Common myeloid progenitor, CD34-positive (primary cell): Measurements from ENCODE around the gene THUMPD3.

ENCODE experiments used
- CTCF ChIA-PET: fragments of 350-600 bp; sonication (Branson Sonifier 250); formaldehyde crosslinking; loops from one replicate; lab custom pipeline; 2021; ENCODE audit warnings: antibody characterized with exemption; lab: Charles Lee
- POLR2A ChIA-PET: fragments of 350-600 bp; sonication (Branson Sonifier 250); formaldehyde crosslinking; loops from one replicate; lab custom pipeline; 2021; ENCODE audit warnings: antibody characterized with exemption; lab: Charles Lee
- DNase-seq, 3 donors: peaks; one replicate each; pipeline versions ENCODE4 v3.0.0 to v3.0.0-alpha.2; 2013
- H3K27ac ChIP-seq, 2 experiments: 1 replicate in 1 of 2; 2 replicates in 1 of 2; pipeline ENCODE4 v1.7.0; 2013; ENCODE audit warnings: inconsistent platforms in 2 of 2, low read length in 2 of 2, mild to moderate bottlenecking in 2 of 2, low read depth in 1 of 2, moderate library complexity in 1 of 2; ENCODE audit not compliant: severe bottlenecking in 2 of 2, insufficient read depth in 1 of 2, poor library complexity in 1 of 2
- H3K27me3 ChIP-seq, 5 experiments: replicated peaks in 2 of 5; 1 replicate in 3 of 5; 2 replicates in 2 of 5; pipeline versions ENCODE4 v1.6.1 to v1.7.0; 2013; ENCODE audit warnings: low read length in 4 of 5, mild to moderate bottlenecking in 2 of 5, moderate library complexity in 2 of 5, inconsistent platforms in 1 of 5; ENCODE audit not compliant: insufficient read depth in 5 of 5, control insufficient read depth in 4 of 5
- H3K36me3 ChIP-seq, 4 experiments: 1 replicate in 2 of 4; 2 replicates in 2 of 4; pipeline versions ENCODE4 v1.6.1 to v1.7.0; 2013; ENCODE audit warnings: low read length in 3 of 4, control low read depth in 1 of 4, mild to moderate bottlenecking in 1 of 4; ENCODE audit not compliant: control insufficient read depth in 4 of 4, insufficient read depth in 4 of 4
- H3K4me1 ChIP-seq, 4 experiments: 1 replicate in 3 of 4; 2 replicates in 1 of 4; pipeline versions ENCODE4 v1.6.1 to v1.7.1; 2013; ENCODE audit warnings: low read length in 3 of 4, mild to moderate bottlenecking in 3 of 4, control low read depth in 1 of 4, inconsistent platforms in 1 of 4, moderate library complexity in 1 of 4; ENCODE audit not compliant: control insufficient read depth in 4 of 4, insufficient read depth in 4 of 4; ENCODE audit errors: control extremely low read depth in 1 of 4
- H3K4me3 ChIP-seq, 7 experiments: 1 replicate in 4 of 7; 2 replicates in 3 of 7; pipeline versions ENCODE4 v1.5.1 to v1.7.0; 2013; ENCODE audit warnings: mild to moderate bottlenecking in 7 of 7, low read length in 6 of 7, moderate library complexity in 6 of 7, inconsistent platforms in 2 of 7, low read depth in 2 of 7, control low read depth in 1 of 7; ENCODE audit not compliant: insufficient read depth in 4 of 7, control insufficient read depth in 1 of 7; ENCODE audit errors: extremely low read depth in 1 of 7
- H3K9me3 ChIP-seq, 5 experiments: 1 replicate in 4 of 5; 2 replicates in 1 of 5; pipeline versions ENCODE4 v1.6.1 to v1.7.1; 2013; ENCODE audit warnings: low read length in 4 of 5, mild to moderate bottlenecking in 2 of 5, inconsistent platforms in 1 of 5, low read depth in 1 of 5, moderate library complexity in 1 of 5; ENCODE audit not compliant: control insufficient read depth in 4 of 5, insufficient read depth in 2 of 5; ENCODE audit errors: control extremely low read depth in 1 of 5
- WGBS: methylation state at CpG from one replicate; pipeline ENCODE4 v1.1.5; 2013; ENCODE audit not compliant: insufficient coverage; 5-methylcytosine and 5-hydroxymethylcytosine counted together

Gene THUMPD3

DNA sequence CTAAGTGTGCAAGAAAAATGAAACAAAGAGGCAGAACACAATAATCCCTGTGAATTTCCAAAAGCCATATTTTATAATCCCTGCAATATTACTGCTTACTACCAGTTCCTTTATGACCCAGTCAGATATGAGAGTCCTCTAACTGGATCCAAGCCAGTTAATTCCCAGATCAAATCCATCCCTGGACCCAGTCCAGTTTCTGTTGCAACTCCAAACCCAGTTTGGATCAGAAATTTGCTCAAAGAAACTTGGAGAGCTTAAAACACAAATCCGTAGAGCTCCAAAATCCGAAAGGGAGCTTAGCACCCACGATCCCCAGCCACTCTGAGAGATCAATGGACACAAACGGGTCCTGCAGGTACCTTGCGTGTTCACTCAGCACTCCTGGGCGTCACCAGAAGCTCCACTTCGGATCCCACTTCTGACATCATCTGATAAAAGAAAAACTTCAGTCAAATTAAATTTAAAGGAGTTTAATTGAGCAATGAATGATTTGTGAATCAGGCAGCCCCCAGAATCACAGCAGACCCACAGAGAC is 32.6 kb upstream of the THUMPD3 start:
- Histone ChIP-seq H3K27me3 (peaks cover 0 to 3% (median 0%) of the 10 kb centered on the region in 5 experiments), H3K9me3 (peaks cover 0 to 7% (median 0%) of the 10 kb centered on the region in 5 experiments), H3K27ac (no peak overlapping the region), H3K4me1 (no peaks in the 10 kb centered on the region), H3K4me3 (no peak overlapping the region), H3K36me3 (no peaks in the 10 kb centered on the region)
- CTCF ChIA-PET, result interaction anchor here (1.6 kb wide), 1 partner anchor 8 kb away, joined by 4 read pairs; no protein-coding TSS in a partner anchor
- POLR2A ChIA-PET, result no interaction called here
- 100% methylated on average over 6 of the region's 7 CpGs for WGBS
- no peak for DNase-seq

DNA sequence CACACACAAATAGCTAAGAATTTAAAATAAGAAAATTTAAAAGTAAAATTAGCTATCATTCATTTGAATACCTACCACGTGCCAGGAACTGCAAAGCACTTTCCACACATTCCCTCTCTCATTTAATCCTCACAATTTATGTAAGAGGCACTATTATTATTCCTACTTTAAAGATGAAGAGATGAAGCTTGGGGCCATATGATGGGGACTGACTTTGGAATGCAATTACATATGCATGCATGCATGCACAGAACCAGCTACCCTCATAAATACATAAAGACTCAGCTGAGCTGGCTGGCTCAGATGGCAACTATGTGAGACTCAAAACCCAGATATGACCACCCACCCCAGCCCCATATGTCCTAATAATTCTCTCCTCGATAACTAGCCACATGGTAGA is 31.7 kb upstream of the THUMPD3 start:
- Histone ChIP-seq H3K27ac (no peak overlapping the region), H3K4me1 (no peaks in the 10 kb centered on the region), H3K9me3 (peaks cover 0 to 7% (median 0%) of the 10 kb centered on the region in 5 experiments), H3K27me3 (peaks cover 0 to 3% (median 0%) of the 10 kb centered on the region in 5 experiments), H3K4me3 (no peak overlapping the region), H3K36me3 (no peaks in the 10 kb centered on the region)
- no peak for DNase-seq
- POLR2A ChIA-PET, result no interaction called here
- 100% methylated on average over 1 of the region's 2 CpGs for WGBS
- CTCF ChIA-PET, result interaction anchor here (0.8 to 1.6 kb wide), 2 partner anchors 9 to 13 kb away, joined by 3 to 4 read pairs; no protein-coding TSS in a partner anchor

DNA sequence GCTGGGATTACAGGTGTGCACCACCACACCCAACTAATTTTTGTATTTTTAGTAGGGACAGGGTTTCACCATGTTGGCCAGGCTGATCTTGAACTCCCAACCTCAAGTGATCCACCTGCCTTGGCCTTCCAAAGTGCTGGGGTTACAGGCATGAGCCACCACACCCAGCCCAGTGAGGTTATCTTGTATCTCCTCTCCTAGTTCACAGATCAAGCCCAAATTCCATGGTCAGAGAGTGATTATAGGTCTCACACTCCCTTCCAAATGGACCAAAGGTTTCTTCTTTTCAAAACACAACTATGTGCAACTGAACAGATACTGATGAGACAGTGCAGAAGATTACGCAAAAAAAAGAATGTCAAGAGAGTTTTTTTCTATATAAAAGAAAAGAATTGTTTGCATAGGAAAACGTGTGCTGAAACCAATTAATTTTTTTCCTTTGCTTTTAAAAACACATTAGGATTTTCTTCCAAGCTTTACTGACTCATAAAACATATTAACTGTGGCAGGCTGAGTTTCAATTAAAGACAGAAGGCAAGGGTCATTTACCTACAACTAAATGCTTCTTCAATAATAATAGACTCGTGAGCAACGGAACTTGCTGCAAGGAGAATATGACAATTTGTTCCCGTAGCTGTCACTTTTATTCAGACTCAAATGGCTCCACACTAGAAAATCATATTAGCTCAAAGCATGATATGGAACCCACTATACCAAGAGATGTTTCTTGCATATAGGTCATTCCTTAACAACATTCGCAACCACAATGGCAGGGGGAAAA is 30.4 kb upstream of the THUMPD3 start:
- POLR2A ChIA-PET, result no interaction called here
- 100% methylated on average over 2 of the region's 6 CpGs for whole genome bisulfite sequencing

DNA sequence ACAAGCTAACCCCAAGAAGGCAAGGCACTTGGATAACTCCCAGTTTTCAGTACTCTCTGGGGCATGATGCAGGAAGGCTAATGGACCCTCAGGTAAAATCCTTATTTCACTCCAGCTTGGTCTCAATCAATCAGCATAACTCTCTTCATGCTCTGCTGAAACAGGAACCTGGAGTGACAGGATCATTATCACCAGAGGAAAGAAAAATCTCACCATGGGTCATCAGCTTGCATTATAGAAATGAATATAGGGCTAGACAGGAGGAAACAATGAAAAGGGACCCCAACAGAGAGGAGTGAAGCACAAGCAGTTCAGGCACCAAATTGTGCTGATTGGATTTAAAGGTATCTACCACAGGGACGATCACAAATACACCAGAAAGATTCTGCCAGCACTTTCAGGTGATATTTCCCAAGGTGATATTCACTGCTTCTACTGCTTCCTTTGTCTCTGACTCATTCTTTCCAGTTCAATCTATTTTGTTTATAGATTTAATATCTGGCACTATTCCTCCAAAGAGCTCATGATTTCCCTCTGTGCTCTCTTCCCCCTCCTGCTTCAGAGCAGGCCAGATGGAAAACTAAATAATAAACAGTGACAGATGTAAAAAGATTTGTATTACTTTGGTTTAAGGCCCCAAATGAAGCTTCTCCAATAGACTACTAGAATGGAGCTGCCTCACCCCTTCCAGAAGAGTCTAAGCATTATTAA is 22.9 kb upstream of the THUMPD3 start:
- H3K27ac ChIP-seq, result no peak overlapping the region
- ChIA-PET CTCF (no interaction called here), POLR2A (no interaction called here)
- peaks cover 0 to 3% (median 0%) of the 10 kb centered on the region in 5 experiments for H3K27me3 ChIP-seq
- DNase-seq, result no peak
- no CpG with 5 or more reads among the region's 1 CpG for WGBS
- no peak overlapping the region for H3K4me3 ChIP-seq
- H3K9me3 ChIP-seq, result no peaks in the 10 kb centered on the region
- H3K4me1 ChIP-seq, result no peaks in the 10 kb centered on the region
- no peaks in the 10 kb centered on the region for H3K36me3 ChIP-seq

More for the DNA sequence above, 30.4 kb upstream of the THUMPD3 start:
- Histone ChIP-seq H3K9me3 (peaks cover 0 to 4% (median 0%) of the 10 kb centered on the region in 5 experiments), H3K4me3 (no peak overlapping the region), H3K4me1 (no peaks in the 10 kb centered on the region), H3K27me3 (peaks cover 0 to 3% (median 0%) of the 10 kb centered on the region in 5 experiments), H3K27ac (no peak overlapping the region), H3K36me3 (no peaks in the 10 kb centered on the region)
- DNase-seq, result no peak
- CTCF ChIA-PET, result interaction anchor here (1.2 kb wide), 1 partner anchor 30 kb away, joined by 3 read pairs; no protein-coding TSS in a partner anchor

DNA sequence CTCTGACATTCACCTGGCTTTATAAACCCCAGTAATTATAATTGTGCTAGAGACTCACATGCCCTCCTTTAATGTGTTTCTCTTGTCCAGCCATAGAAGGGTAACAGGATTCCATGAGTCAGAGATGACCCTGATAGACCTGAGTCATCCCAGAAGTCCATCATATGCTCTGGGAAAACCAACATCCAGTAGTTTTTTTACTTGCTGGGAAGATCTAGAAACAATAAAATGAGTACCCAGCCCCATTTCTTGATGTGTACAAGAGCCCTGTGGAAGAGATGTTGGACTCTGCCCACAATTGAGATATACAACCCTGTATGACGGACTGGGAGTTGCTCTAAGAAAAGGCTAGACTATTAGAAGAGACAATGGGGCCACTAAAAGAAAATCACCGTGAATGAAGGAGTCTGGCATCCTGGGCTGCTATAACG is 22.4 kb upstream of the THUMPD3 start:
- H3K4me3 ChIP-seq, result no peak overlapping the region
- H3K4me1 ChIP-seq, result no peaks in the 10 kb centered on the region
- no peaks in the 10 kb centered on the region for H3K9me3 ChIP-seq
- no peaks in the 10 kb centered on the region for H3K36me3 ChIP-seq
- ChIA-PET POLR2A (no interaction called here), CTCF (no interaction called here)
- no peak overlapping the region for H3K27ac ChIP-seq
- 96% methylated on average over 2 of the region's 3 CpGs for WGBS
- no peak for DNase-seq
- H3K27me3 ChIP-seq, result peaks cover 0 to 3% (median 0%) of the 10 kb centered on the region in 5 experiments

DNA sequence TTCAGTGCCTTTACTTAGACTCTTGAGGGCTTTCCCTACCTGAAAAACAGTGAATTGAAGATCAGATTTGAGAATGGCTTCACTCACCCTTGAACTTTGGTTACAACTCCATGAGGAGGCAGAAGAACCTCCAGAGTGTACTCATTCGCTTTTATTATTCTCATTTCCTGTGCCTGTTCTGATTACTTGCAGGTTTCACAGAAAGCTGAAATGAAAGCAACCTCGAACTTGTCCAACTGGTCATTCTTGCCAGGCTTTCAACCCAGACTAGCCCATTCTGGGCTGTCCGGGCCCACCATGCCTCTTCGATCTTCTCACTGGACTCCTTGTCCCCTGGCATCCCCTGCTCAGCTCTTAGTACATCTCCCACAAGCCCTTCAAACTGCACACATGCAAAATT is 20.2 kb upstream of the THUMPD3 start:
- ChIA-PET CTCF (interaction anchor here (1.1 kb wide), 1 partner anchor 41 kb away, joined by 3 read pairs; no protein-coding TSS in a partner anchor), POLR2A (no interaction called here)
- WGBS, result 87% methylated on average over 3 of the region's 4 CpGs
- Histone ChIP-seq H3K27me3 (peaks cover 0 to 3% (median 0%) of the 10 kb centered on the region in 5 experiments), H3K36me3 (no peaks in the 10 kb centered on the region), H3K27ac (no peak overlapping the region), H3K4me1 (no peaks in the 10 kb centered on the region), H3K9me3 (no peaks in the 10 kb centered on the region), H3K4me3 (no peak overlapping the region)
- no peak for DNase-seq
